GM18505 (cell line): Measurements from ENCODE around the gene ATP11A.
"Not testable (repeated sequence)": the region's sequence is repeated elsewhere in the genome, so short reads cannot be mapped to it uniquely, and the experiment has no call there.

Experiments used
- ATAC-seq: cut with Tn5 transposase; IDR thresholded peaks from one replicate; pipeline ENCODE4 v1.9.1; 2021; ENCODE audit not compliant: unreplicated experiment
- POLR2A ChIP-seq: IDR thresholded peaks from 4 replicates; pipeline ENCODE4 v1.6.1; 2011; ENCODE audit warnings: borderline replicate concordance; ENCODE audit not compliant: insufficient read depth, insufficient read length; ENCODE audit errors: extremely low read depth

The ATP11A gene

GRCh38 chr13:112703449-112704284, 13.8 kb downstream of the ATP11A start:
- no peak for ATAC-seq
- no peak for TF ChIP-seq POLR2A

GRCh38 chr13:112704308-112705145, 14.7 kb downstream of the ATP11A start:
- ATAC-seq, result no peak
- TF ChIP-seq POLR2A, result no peak

GRCh38 chr13:112705286-112705685, 15.4 kb downstream of the ATP11A start:
- no peak for TF ChIP-seq POLR2A
- no peak for ATAC-seq

GRCh38 chr13:112706171-112706570, 16.3 kb downstream of the ATP11A start:
- ATAC-seq, result no peak
- no peak for TF ChIP-seq POLR2A

- no peak for TF ChIP-seq POLR2A
- no peak for ATAC-seq
These were observed 18.9 kb downstream of the ATP11A start for GRCh38 chr13:112708560-112709240.

- ATAC-seq, result not testable (repeated sequence)
These were observed 19.5 kb downstream of the ATP11A start for GRCh38 chr13:112709316-112709715.

GRCh38 chr13:112709825-112710783, 20.3 kb downstream of the ATP11A start:
- TF ChIP-seq POLR2A, result no peak
- ATAC-seq, result no peak

- no peak for TF ChIP-seq POLR2A
- no peak for ATAC-seq
These were observed 21.2 kb downstream of the ATP11A start for GRCh38 chr13:112710855-112711527.

- no peak for TF ChIP-seq POLR2A
These were observed 21.9 kb downstream of the ATP11A start for GRCh38 chr13:112711528-112712265.

GRCh38 chr13:112712451-112713207, 22.8 kb downstream of the ATP11A start:
- ATAC-seq, result no peak
- no peak for TF ChIP-seq POLR2A

More at GRCh38 chr13:112711528-112712265, 21.9 kb downstream of the ATP11A start:
- ATAC-seq, result no peak
